Eye (tissue), 1 donor: Measurements from ENCODE around the gene SERINC1.
A peak's percentile ranks its signal among the peaks of the same experiment; 100 is the strongest.
"Not testable (repeated sequence)": the region's sequence is repeated elsewhere in the genome, so short reads cannot be mapped to it uniquely, and the experiment has no call there.

Experiments used
- DNase-seq: peaks from one replicate; pipeline ENCODE4 v3.0.0-alpha.2; 2015

SERINC1 gene

GRCh38 chr6:122471107-122472021 is at the start of gene SERINC1:
Gene SERINC1 (minus strand): TSS chr6:122471807. CDS start chr6:122471737, 70 bp downstream.
- peak; percentile 98 for DNase-seq

GRCh38 chr6:122511193-122511924 is 39.8 kb upstream of the SERINC1 start:
- no peak for DNase-seq

- DNase-seq: not testable (repeated sequence)
Measured at GRCh38 chr6:122505170-122505569, 33.6 kb upstream of the SERINC1 start.

GRCh38 chr6:122501475-122501874 is 29.9 kb upstream of the SERINC1 start:
- no peak for DNase-seq

GRCh38 chr6:122495612-122496011 is 24.0 kb upstream of the SERINC1 start:
- no peak for DNase-seq

- no peak for DNase-seq
Measured at GRCh38 chr6:122494665-122495272, 23.2 kb upstream of the SERINC1 start.

GRCh38 chr6:122491919-122492555 is 20.4 kb upstream of the SERINC1 start:
- peak; percentile 92 for DNase-seq

- DNase-seq: no peak
Measured at GRCh38 chr6:122490607-122491006, 19.0 kb upstream of the SERINC1 start.

- DNase-seq: no peak
Measured at GRCh38 chr6:122484760-122485159, 13.2 kb upstream of the SERINC1 start.

GRCh38 chr6:122482750-122483080 is 11.1 kb upstream of the SERINC1 start:
- no peak for DNase-seq

GRCh38 chr6:122476131-122476530 is 4.5 kb upstream of the SERINC1 start:
- peak; percentile 28 for DNase-seq

- DNase-seq: no peak
Measured at GRCh38 chr6:122472022-122472340, 374 bp upstream of the SERINC1 start.

- DNase-seq: no peak
Measured at GRCh38 chr6:122461885-122462284, 9.7 kb downstream of the SERINC1 start.

- not testable (repeated sequence) for DNase-seq
Measured at GRCh38 chr6:122459865-122460416, 11.7 kb downstream of the SERINC1 start.

GRCh38 chr6:122459240-122459639 is 12.4 kb downstream of the SERINC1 start:
- peak; percentile 14 for DNase-seq

- no peak for DNase-seq
Measured at GRCh38 chr6:122458087-122458486, 13.5 kb downstream of the SERINC1 start.

- not testable (repeated sequence) for DNase-seq
Measured at GRCh38 chr6:122455116-122455515, 16.5 kb downstream of the SERINC1 start.

- no peak for DNase-seq
Measured at GRCh38 chr6:122454673-122455072, 16.9 kb downstream of the SERINC1 start.

- DNase-seq: no peak
Measured at GRCh38 chr6:122452509-122452908, 19.1 kb downstream of the SERINC1 start.

- DNase-seq: no peak
Measured at GRCh38 chr6:122449069-122449468, 22.5 kb downstream of the SERINC1 start.

- no peak for DNase-seq
Measured at GRCh38 chr6:122445274-122445673, 26.3 kb downstream of the SERINC1 start.

GRCh38 chr6:122438975-122439374 is 32.6 kb downstream of the SERINC1 start:
- no peak for DNase-seq

- DNase-seq: no peak
Measured at GRCh38 chr6:122432816-122433215, 38.8 kb downstream of the SERINC1 start.
